H1 (cell line): Measurements from ENCODE around the gene HSD17B8. TPM values are rescaled to one million over a fixed set of nuclear protein-coding genes. Genes with fewer than 3 reads are reported as not detected.

ENCODE experiments used
- CTCF ChIA-PET: fragments of 300-600 bp; sonication (Branson Sonifier 250); formaldehyde crosslinking; loops from one replicate; lab custom pipeline; 2021; ENCODE audit not compliant: partially characterized antibody; lab: Charles Lee
- POLR2A ChIA-PET: fragments of 300-600 bp; sonication (Branson Sonifier 250); formaldehyde crosslinking; loops from one replicate; lab custom pipeline; 2021; ENCODE audit warnings: inconsistent platforms; ENCODE audit not compliant: partially characterized antibody; lab: Charles Lee
- DNase-seq, 2 experiments: peaks; one replicate each; pipeline versions ENCODE4 v3.0.0 to v3.0.0-alpha.2; 2010 to 2022; ENCODE audit warnings: low spot score in 2 of 2, low read depth in 1 of 2, mixed read lengths in 1 of 2
- FAIRE-seq: peaks from 2 replicates; lab custom pipeline; 2011; peaks lifted over from hg19 to GRCh38; lab: Jason Lieb, UNC
- H2AFZ ChIP-seq: 2 replicates; pipeline ENCODE4 v1.8.1; 2012; ENCODE audit warnings: low read length, inconsistent platforms
- H2AK5ac ChIP-seq: 2 replicates; pipeline ENCODE4 v1.6.1; 2013; ENCODE audit warnings: low read depth, low read length
- H2BK120ac ChIP-seq: replicated peaks from 2 replicates; pipeline ENCODE3; 2013; ENCODE audit warnings: low read depth, low read length, inconsistent platforms
- H2BK12ac ChIP-seq: 2 replicates; pipeline ENCODE4 v1.6.1; 2013; ENCODE audit warnings: low read depth, low read length
- H2BK15ac ChIP-seq: 2 replicates; pipeline ENCODE4 v1.6.1; 2013; ENCODE audit warnings: low read length
- H2BK20ac ChIP-seq: 2 replicates; pipeline ENCODE4 v1.6.1; 2013; ENCODE audit warnings: low read length
- H2BK5ac ChIP-seq: 2 replicates; pipeline ENCODE4 v1.6.1; 2013; ENCODE audit warnings: low read depth, low read length
- H3K14ac ChIP-seq: 2 replicates; pipeline ENCODE4 v1.6.1; 2013; ENCODE audit warnings: inconsistent platforms; ENCODE audit not compliant: insufficient read length
- H3K18ac ChIP-seq: 2 replicates; pipeline ENCODE4 v1.6.1; 2013; ENCODE audit warnings: low read length; ENCODE audit errors: extremely low read depth
- H3K23ac ChIP-seq: 2 replicates; pipeline ENCODE4 v1.6.1; 2013; ENCODE audit warnings: inconsistent platforms; ENCODE audit not compliant: insufficient read length
- H3K23me2 ChIP-seq: 2 replicates; pipeline ENCODE4 v1.6.1; 2013; ENCODE audit warnings: low read depth, low read length
- H3K27ac ChIP-seq: 2 replicates; pipeline ENCODE4 v1.6.1; 2011; ENCODE audit warnings: low read depth, low read length, inconsistent platforms
- H3K27me3 ChIP-seq, 4 experiments: replicated peaks in 1 of 4; 1 replicate in 1 of 4; 2 replicates in 3 of 4; pipeline versions ENCODE4 v1.6.1 to v1.8.1; 2011 to 2013; ENCODE audit warnings: low read length in 3 of 4, mild to moderate bottlenecking in 3 of 4, inconsistent platforms in 2 of 4, mixed read lengths in 2 of 4, moderate library complexity in 1 of 4; ENCODE audit not compliant: control insufficient read depth in 3 of 4, insufficient read depth in 3 of 4; ENCODE audit errors: extremely low read depth in 1 of 4
- H3K36me3 ChIP-seq, 4 experiments: 2 replicates each; pipeline versions ENCODE4 v1.6.1 to v1.8.1; 2011 to 2013; ENCODE audit warnings: mild to moderate bottlenecking in 4 of 4, low read length in 3 of 4, moderate library complexity in 2 of 4, control low read depth in 1 of 4, inconsistent platforms in 1 of 4; ENCODE audit not compliant: insufficient read depth in 4 of 4, control insufficient read depth in 2 of 4
- H3K4ac ChIP-seq: replicated peaks from 2 replicates; pipeline ENCODE3; 2013; ENCODE audit warnings: low read length, low read depth, mixed read lengths, inconsistent platforms; ENCODE audit not compliant: insufficient read length
- H3K4me1 ChIP-seq, 4 experiments: replicated peaks in 1 of 4; 1 replicate in 1 of 4; 2 replicates in 3 of 4; pipeline versions ENCODE4 v1.6.1 to v1.8.1; 2011 to 2013; ENCODE audit warnings: low read length in 3 of 4, inconsistent platforms in 2 of 4, mixed read lengths in 1 of 4; ENCODE audit not compliant: insufficient read depth in 4 of 4, control insufficient read depth in 3 of 4
- H3K4me2 ChIP-seq, 2 experiments: 2 replicates each; pipeline versions ENCODE4 v1.6.1 to v1.8.1; 2011 to 2013; ENCODE audit warnings: low read depth in 2 of 2, low read length in 2 of 2, control low read depth in 1 of 2, inconsistent platforms in 1 of 2, mild to moderate bottlenecking in 1 of 2; ENCODE audit not compliant: insufficient read depth in 1 of 2
- H3K4me3 ChIP-seq, 4 experiments: fragments of 200-600, 300-600 bp in 1 of 4; sonication (generic), shearing (Covaris generic), sonication (Bioruptor Twin) in 1 of 4; 2 replicates each; pipeline versions ENCODE4 v1.5.1 to v1.8.1; 2011 to 2016; ENCODE audit warnings: low read length in 4 of 4, low read depth in 3 of 4, control low read depth in 2 of 4, inconsistent platforms in 2 of 4, mild to moderate bottlenecking in 2 of 4, mixed read lengths in 1 of 4, moderate library complexity in 1 of 4; ENCODE audit not compliant: insufficient read depth in 2 of 4; ENCODE audit errors: extremely low read depth in 1 of 4
- H3K56ac ChIP-seq: replicated peaks from 2 replicates; pipeline ENCODE3; 2013; ENCODE audit warnings: low read depth, mild to moderate bottlenecking, mixed read lengths, low read length, inconsistent platforms; ENCODE audit not compliant: insufficient read length
- H3K79me1 ChIP-seq: 2 replicates; pipeline ENCODE4 v1.6.1; 2013; ENCODE audit warnings: low read depth, low read length, control low read depth
- H3K79me2 ChIP-seq, 2 experiments: 2 replicates each; pipeline versions ENCODE4 v1.6.1 to v1.8.1; 2012 to 2013; ENCODE audit warnings: low read length in 2 of 2, mild to moderate bottlenecking in 2 of 2, inconsistent platforms in 1 of 2; ENCODE audit not compliant: insufficient read depth in 2 of 2, control insufficient read depth in 1 of 2
- H3K9ac ChIP-seq, 4 experiments: replicated peaks in 1 of 4; 1 replicate in 1 of 4; 2 replicates in 3 of 4; pipeline versions ENCODE4 v1.6.1 to v1.8.1; 2011 to 2013; ENCODE audit warnings: low read depth in 3 of 4, low read length in 3 of 4, control low read depth in 2 of 4, mild to moderate bottlenecking in 2 of 4, moderate library complexity in 2 of 4, inconsistent platforms in 1 of 4; ENCODE audit errors: extremely low read depth in 1 of 4
- H3K9me3 ChIP-seq, 2 experiments: 2 replicates each; pipeline versions ENCODE4 v1.6.1 to v1.8.1; 2012 to 2013; ENCODE audit warnings: mild to moderate bottlenecking in 2 of 2, moderate library complexity in 2 of 2, control low read depth in 1 of 2, inconsistent platforms in 1 of 2, low read depth in 1 of 2, low read length in 1 of 2, mixed read lengths in 1 of 2; ENCODE audit not compliant: insufficient read depth in 2 of 2
- H4K20me1 ChIP-seq, 2 experiments: replicated peaks in 1 of 2; 2 replicates each; pipeline versions ENCODE3 to v1.8.1; 2011 to 2013; ENCODE audit warnings: inconsistent platforms in 2 of 2, low read length in 2 of 2, mild to moderate bottlenecking in 1 of 2; ENCODE audit not compliant: insufficient read depth in 2 of 2, control insufficient read depth in 1 of 2
- H4K5ac ChIP-seq: 2 replicates; pipeline ENCODE4 v1.6.1; 2013; ENCODE audit warnings: low read length, low read depth, mixed read lengths, inconsistent platforms; ENCODE audit not compliant: insufficient read length
- H4K8ac ChIP-seq: 2 replicates; pipeline ENCODE4 v1.8.0; 2013; ENCODE audit warnings: mild to moderate bottlenecking, moderate library complexity, low read length, inconsistent platforms; ENCODE audit not compliant: insufficient read depth; ENCODE audit errors: extremely low read depth
- H4K91ac ChIP-seq: replicated peaks from 2 replicates; pipeline ENCODE3; 2013; ENCODE audit warnings: low read length, mixed read lengths, inconsistent platforms; ENCODE audit not compliant: insufficient read length
- KDM5A ChIP-seq: fragments of 200-600 bp; IDR thresholded peaks from 2 replicates; pipeline ENCODE4 v1.7.1; 2012; ENCODE audit warnings: mild to moderate bottlenecking, low read length, inconsistent platforms, mixed read lengths
- SUZ12 ChIP-seq: fragments of 200-600 bp; sonication (generic); IDR thresholded peaks from 2 replicates; pipeline ENCODE4 v1.6.1; 2012; ENCODE audit warnings: mild to moderate bottlenecking, inconsistent platforms, low read length, moderate library complexity, mixed read lengths
- WGBS, 2 experiments: shearing (Covaris generic) in 1 of 2; methylation state at CpG; one replicate each; pipeline versions ENCODE4 v1.1.6 to v1.1.7; 2013 to 2015; ENCODE audit warnings: low lambda C conversion rate in 2 of 2, mixed read lengths in 2 of 2, inconsistent platforms in 1 of 2, low coverage in 1 of 2, missing lambda C conversion rate in 1 of 2; ENCODE audit not compliant: insufficient replicate concordance in 2 of 2, insufficient coverage in 1 of 2, insufficient read length in 1 of 2; ENCODE audit errors: extremely low coverage in 1 of 2, missing lambda C conversion rate in 1 of 2; 5-methylcytosine and 5-hydroxymethylcytosine counted together
- polyA plus RNA-seq, 7 experiments: library from polyadenylated mRNA; depleted of rRNA in 3 of 7; stranded (reverse) in 5 of 7; unstranded in 2 of 7; fragments of >200 nt in 5 of 7; fragments of 200-250 nt in 2 of 7; gene quantifications; 1 replicate in 5 of 7; 2 replicates in 1 of 7; 4 replicates in 1 of 7; pipeline versions ENCODE4 v1.2.1 to v1.2.3, GENCODE V29; 2011 to 2013; ENCODE audit warnings: missing spikeins in 2 of 7, mixed read lengths in 2 of 7
- total RNA-seq: library from RNA; stranded (reverse); fragmentation: NEBNext Ultra II Directional; extraction: Animal tissue kit (Norgen Biotek cat#: 25700); gene quantifications from 2 replicates; pipeline ENCODE4 v1.2.1, GENCODE V29; 2021

Gene HSD17B8
- total and polyA plus RNA-seq, 2 of the 8 experiments (the other 6 are each of a cell fraction or from before 2014, with no cell fraction given): 3.3 to 17.1 TPM

DNA sequence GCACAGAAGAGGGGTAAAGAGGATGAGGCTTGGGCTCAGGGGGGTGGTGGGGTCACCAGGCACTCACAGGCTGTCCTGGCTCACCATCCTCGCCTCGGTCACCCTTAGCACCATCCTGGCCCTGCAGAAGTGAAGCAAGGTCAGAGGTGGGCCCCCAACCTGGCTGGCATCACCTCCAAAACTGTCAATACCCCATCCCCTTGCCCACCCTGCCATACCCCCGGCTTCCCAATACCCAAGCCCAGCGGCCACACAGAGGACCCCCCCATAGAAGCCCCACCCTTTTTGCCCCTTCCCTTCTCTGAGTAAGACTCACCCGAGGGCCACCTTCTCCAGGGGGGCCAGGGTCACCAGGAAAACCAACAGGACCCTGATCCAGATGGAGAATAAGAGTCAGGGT, 35.8 kb upstream of the HSD17B8 start:
- Histone ChIP-seq H2BK5ac (no peak overlapping the region), H3K56ac (no peak overlapping the region)

More for the DNA sequence above, 35.8 kb upstream of the HSD17B8 start:
- H3K4ac ChIP-seq: no peak overlapping the region
- CTCF ChIA-PET: interaction anchor here (1.1 to 1.2 kb wide), 2 partner anchors 19 to 78 kb away, joined by 3 read pairs; no protein-coding TSS in a partner anchor
- no peak overlapping the region for H4K5ac ChIP-seq
- DNase-seq (no peak), FAIRE-seq (no peak)
- H2BK15ac ChIP-seq: no peak overlapping the region
- no peak overlapping the region for H3K9ac ChIP-seq
- no peak overlapping the region for H3K18ac ChIP-seq
- no peak overlapping the region for H2AK5ac ChIP-seq
- H3K23me2 ChIP-seq: no peaks in the 10 kb centered on the region
- H3K23ac ChIP-seq: no peak overlapping the region
- H3K14ac ChIP-seq: no peak overlapping the region
- no peaks in the 10 kb centered on the region for H3K27me3 ChIP-seq
- no peaks in the 10 kb centered on the region for H3K9me3 ChIP-seq
- WGBS, 2 experiments: 61% methylated on average over 2 of the region's 5 CpGs; no CpG with 5 or more reads in 1 of the 2 experiments
- POLR2A ChIA-PET: interaction anchor here (0.6 kb wide), 1 partner anchor 188 kb away, joined by 3 read pairs; no protein-coding TSS in a partner anchor
- H4K8ac ChIP-seq: no peak overlapping the region
- no peak overlapping the region for H3K27ac ChIP-seq
- H4K91ac ChIP-seq: no peak overlapping the region
- no peaks in the 10 kb centered on the region for H3K79me2 ChIP-seq
- no peaks in the 10 kb centered on the region for H3K36me3 ChIP-seq
- no peak for TF ChIP-seq SUZ12
- no peak for TF ChIP-seq KDM5A
- H2BK12ac ChIP-seq: no peak overlapping the region
- no peaks in the 10 kb centered on the region for H3K79me1 ChIP-seq
- no peaks in the 10 kb centered on the region; a peak in 2 of 7 replicates for H3K4me1 ChIP-seq
- no peak overlapping the region for H3K4me2 ChIP-seq
- H2BK20ac ChIP-seq: no peak overlapping the region
- no peak overlapping the region for H2AFZ ChIP-seq
- H2BK120ac ChIP-seq: no peak overlapping the region
- no peak overlapping the region for H3K4me3 ChIP-seq
- H4K20me1 ChIP-seq: no peaks in the 10 kb centered on the region
